Colonic mucosa (tissue), 4 donors: ENCODE measurements around the gene TMEM272. TPM values are rescaled to one million over a fixed set of nuclear protein-coding genes. Genes with fewer than 3 reads are reported as not detected.

ENCODE experiments used
- DNase-seq: peaks from one replicate; pipeline ENCODE4 v3.0.0-alpha.2; 2020
- H3K27ac ChIP-seq: fragments of 200-600 bp; one replicate; pipeline ENCODE4 v1.8.0; 2021
- H3K27me3 ChIP-seq: fragments of 200-600 bp; one replicate; pipeline ENCODE4 v1.8.0; 2021
- H3K36me3 ChIP-seq: fragments of 200-600 bp; one replicate; pipeline ENCODE4 v1.8.0; 2021
- H3K4me1 ChIP-seq: fragments of 200-600 bp; one replicate; pipeline ENCODE4 v1.8.0; 2021; ENCODE audit warnings: mild to moderate bottlenecking
- H3K4me3 ChIP-seq: fragments of 200-600 bp; one replicate; pipeline ENCODE4 v1.8.0; 2021
- H3K9ac ChIP-seq, 2 donors: one replicate each; pipeline ENCODE4 v1.7.0; 2013; ENCODE audit warnings: control low read depth in 2 of 2, low read depth in 2 of 2, low read length in 2 of 2
- H3K9me3 ChIP-seq: fragments of 200-600 bp; one replicate; pipeline ENCODE4 v1.8.0; 2021
- CTCF ChIP-seq: fragments of 200-600 bp; IDR thresholded peaks from one replicate; pipeline ENCODE4 v1.8.0; 2022; ENCODE audit warnings: antibody characterized with exemption, mild to moderate bottlenecking
- intact Hi-C: fragments of 100-400 bp; cut with DNase I; formaldehyde crosslinking; loops from one replicate; pipeline ENCODE4 v1.14.1; 2022
- total RNA-seq, 2 donors: library from RNA; stranded (reverse); fragmentation: NEBNext Ultra II Directional in 1 of 2; extraction: Animal tissue kit (Norgen Biotek cat#: 25700) in 1 of 2; gene quantifications; one replicate each; pipeline ENCODE4 v1.2.1, GENCODE V29; 2021
- donor health status: healthy.
- donor health status: DM: no; HTN: no; CAD: no.
- donor health status: DM: no; HTN: no; CAD: no.

The TMEM272 gene
- total RNA-seq, 2 donors from 2014 or later, result 0.12 TPM; not detected in 1

DNA sequence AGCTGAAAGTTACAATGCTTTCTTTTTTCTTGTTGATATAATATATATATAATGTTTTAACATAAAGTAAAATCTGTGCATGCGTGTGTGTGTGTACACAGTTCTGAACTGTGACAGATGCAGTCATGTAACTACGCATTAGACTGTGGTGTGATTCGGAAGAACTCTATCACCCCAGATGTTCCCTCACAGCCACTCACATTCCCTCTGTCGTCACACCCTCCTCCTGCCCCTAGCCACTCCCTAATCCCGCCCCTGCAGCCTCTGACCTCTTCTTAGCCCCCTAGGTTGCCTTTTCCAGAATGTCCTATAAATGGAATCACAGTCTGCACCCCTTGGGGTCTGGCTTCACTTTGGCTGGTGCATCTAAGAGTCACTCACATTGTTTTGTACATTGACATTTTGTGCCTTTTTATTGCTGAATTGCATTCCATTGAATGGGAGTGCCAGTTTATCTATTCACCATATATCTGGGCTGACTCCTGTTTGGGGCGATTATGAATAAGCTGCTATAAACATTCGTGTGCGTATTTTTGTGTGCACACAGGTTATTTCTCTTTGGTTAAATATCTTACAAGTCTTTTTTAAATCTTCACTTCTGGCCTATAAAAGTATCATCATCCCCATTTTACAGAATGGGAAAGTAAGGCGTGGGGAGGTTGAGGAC is 61.4 kb downstream of the TMEM272 start:
- no peaks in the 10 kb centered on the region for H3K27me3 ChIP-seq
- no peaks in the 10 kb centered on the region for H3K9me3 ChIP-seq
- H3K36me3 ChIP-seq, result no peaks in the 10 kb centered on the region
- no peak for TF ChIP-seq CTCF
- no peak for DNase-seq
- H3K4me3 ChIP-seq, result no peak overlapping the region
- H3K9ac ChIP-seq, result no peak overlapping the region
- intact Hi-C loops, result no loop called here
- H3K4me1 ChIP-seq, result no peaks in the 10 kb centered on the region
- H3K27ac ChIP-seq, result no peak overlapping the region

- Histone ChIP-seq H3K27ac (no peak overlapping the region), H3K36me3 (no peaks in the 10 kb centered on the region), H3K4me1 (no peaks in the 10 kb centered on the region), H3K9ac (no peak overlapping the region), H3K9me3 (no peaks in the 10 kb centered on the region), H3K27me3 (no peaks in the 10 kb centered on the region), H3K4me3 (no peak overlapping the region)
- TF ChIP-seq CTCF, result no peak
- no peak for DNase-seq
- intact Hi-C loops, result no loop called here
Observed at GRCh38 chr13:51782026-51782710, 62.8 kb downstream of the TMEM272 start.

DNA sequence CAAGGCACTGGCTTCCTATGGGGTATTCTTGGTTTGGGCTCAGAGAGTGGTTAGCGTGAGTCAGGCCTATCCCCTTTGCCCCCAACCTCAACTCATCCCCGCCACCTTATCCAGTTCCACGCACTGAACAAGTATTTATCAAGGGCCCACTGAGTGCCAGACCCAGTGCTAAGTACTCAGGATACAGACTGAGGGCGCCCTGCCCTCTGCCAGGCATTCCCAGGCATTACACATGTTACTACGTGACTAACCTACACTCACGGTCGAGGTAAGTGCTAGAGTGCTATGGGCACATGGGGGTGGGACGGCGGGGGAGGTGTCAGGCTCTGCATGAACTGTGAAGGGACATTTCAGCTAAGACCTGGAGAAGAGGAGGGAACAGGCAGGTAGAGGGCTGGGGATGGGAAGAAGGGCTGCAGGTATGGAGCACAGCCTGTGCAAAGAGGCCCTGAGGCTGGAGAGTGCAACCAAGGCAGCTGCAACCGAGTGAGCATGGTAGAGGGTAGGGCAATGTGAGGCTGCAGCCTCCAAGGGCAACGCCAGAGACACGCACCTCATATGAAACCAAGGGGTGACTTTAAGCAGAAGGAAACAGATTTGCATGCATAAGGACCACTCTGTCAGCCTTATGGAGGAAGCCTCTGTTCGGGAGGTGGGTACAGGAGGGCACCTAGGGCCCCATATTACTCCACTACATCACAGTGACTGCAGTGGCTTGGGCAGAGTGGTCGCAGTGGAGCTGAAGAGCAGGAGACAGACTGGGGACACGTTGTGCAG is 63.5 kb downstream of the TMEM272 start:
- DNase-seq, result no peak

DNA sequence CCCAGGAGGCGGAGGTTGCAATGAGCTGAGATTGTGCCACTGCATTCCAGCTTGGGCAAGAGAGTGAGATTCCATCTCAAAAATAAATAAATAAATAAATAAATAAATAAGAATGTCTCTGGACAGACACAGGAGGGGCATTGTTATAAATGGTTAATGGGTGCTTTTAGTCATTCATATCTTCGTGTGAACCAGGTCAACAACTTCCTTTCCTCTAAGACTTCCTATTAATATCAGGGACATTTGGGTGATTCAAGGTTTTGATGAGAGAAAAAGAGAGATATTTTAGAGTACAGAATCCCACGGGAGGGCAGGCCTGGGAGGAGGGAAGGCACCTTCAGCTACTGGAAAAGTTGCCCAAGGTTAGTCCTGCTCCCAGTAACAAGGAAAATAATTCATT is 64.9 kb downstream of the TMEM272 start:
- Histone ChIP-seq H3K9ac (no peak overlapping the region), H3K4me1 (no peaks in the 10 kb centered on the region), H3K27ac (no peak overlapping the region), H3K4me3 (no peak overlapping the region), H3K9me3 (no peaks in the 10 kb centered on the region), H3K27me3 (no peaks in the 10 kb centered on the region), H3K36me3 (no peaks in the 10 kb centered on the region)
- no peak for TF ChIP-seq CTCF
- no peak for DNase-seq
- intact Hi-C loops, result no loop called here

More for the DNA sequence above, 63.5 kb downstream of the TMEM272 start:
- H3K27me3 ChIP-seq, result no peaks in the 10 kb centered on the region
- H3K9ac ChIP-seq, result no peak overlapping the region
- H3K4me3 ChIP-seq, result no peak overlapping the region
- no peaks in the 10 kb centered on the region for H3K9me3 ChIP-seq
- no peak for TF ChIP-seq CTCF
- H3K36me3 ChIP-seq, result no peaks in the 10 kb centered on the region
- no peaks in the 10 kb centered on the region for H3K4me1 ChIP-seq
- H3K27ac ChIP-seq, result no peak overlapping the region
- intact Hi-C loops, result no loop called here

DNA sequence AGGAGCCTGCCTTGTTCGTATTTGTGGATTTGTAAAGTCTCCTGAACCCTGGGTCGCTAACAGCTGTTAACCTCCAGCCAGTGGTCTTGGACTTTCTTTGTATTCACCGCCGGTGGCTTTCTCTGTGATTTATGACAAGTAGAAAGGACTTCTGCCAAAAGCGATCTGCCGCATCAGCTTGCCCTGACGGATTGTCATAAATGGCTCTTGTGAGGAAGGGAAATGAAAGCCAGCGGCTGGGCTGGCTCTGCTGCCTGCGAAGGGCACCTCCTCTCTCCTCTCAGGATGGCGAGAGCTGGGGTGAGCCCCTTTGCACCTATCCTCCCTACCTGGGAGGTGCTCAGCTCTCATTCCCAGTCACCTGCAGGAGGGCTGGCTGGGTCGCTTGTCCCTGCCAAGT is 66.6 kb downstream of the TMEM272 start:
- no peak overlapping the region for H3K9ac ChIP-seq
- intact Hi-C loops, result no loop called here
- no peaks in the 10 kb centered on the region for H3K27me3 ChIP-seq
- H3K36me3 ChIP-seq, result no peaks in the 10 kb centered on the region
- no peak for DNase-seq
- no peak overlapping the region for H3K27ac ChIP-seq
- H3K4me3 ChIP-seq, result no peak overlapping the region
- no peaks in the 10 kb centered on the region for H3K4me1 ChIP-seq
- H3K9me3 ChIP-seq, result no peaks in the 10 kb centered on the region
- no peak for TF ChIP-seq CTCF
